K562 (cell line): ENCODE measurements around the gene VWA8.

ENCODE experiments used
- CHD2 ChIP-seq: IDR thresholded peaks from 2 replicates; pipeline ENCODE4 v1.6.1; 2011; ENCODE audit warnings: low read depth, low read length
- EP300 ChIP-seq: IDR thresholded peaks from 2 replicates; pipeline ENCODE4 v1.6.1; 2012; ENCODE audit warnings: low read length, improper control_type of control experiment
- GTF2F1 ChIP-seq: IDR thresholded peaks from 2 replicates; pipeline ENCODE4 v1.6.1; 2011; ENCODE audit warnings: low read depth, low read length, improper control_type of control experiment
- HDAC2 ChIP-seq: fragments of 450-650 bp; IDR thresholded peaks from 2 replicates; pipeline ENCODE4 v1.6.1; 2016; ENCODE audit warnings: mild to moderate bottlenecking
- JUNB ChIP-seq: fragments of 450-650 bp; formaldehyde crosslinking; conservative IDR thresholded peaks from 2 replicates; pipeline ENCODE4 v1.4.0; 2020; ENCODE audit warnings: mild to moderate bottlenecking
- MYC ChIP-seq, 2 experiments: fragments of 250-450 bp in 1 of 2; sonication (Bioruptor Pico) in 1 of 2; IDR thresholded peaks; 2 replicates each; pipeline versions ENCODE4 v1.5.1 to v1.6.1; 2012 to 2021; ENCODE audit warnings: low read depth in 2 of 2, borderline replicate concordance in 1 of 2, improper control_type of control experiment in 1 of 2, low read length in 1 of 2, mild to moderate bottlenecking in 1 of 2, moderate library complexity in 1 of 2
- NONO ChIP-seq, 2 experiments: fragments of 200-400 bp in 1 of 2; fragments of 450-650 bp in 1 of 2; formaldehyde crosslinking in 1 of 2; IDR thresholded peaks; 2 replicates each; pipeline ENCODE4 v1.6.1; 2017; ENCODE audit warnings: low read depth in 2 of 2, mild to moderate bottlenecking in 2 of 2, moderate library complexity in 2 of 2, low read length in 1 of 2
- TAF15 ChIP-seq: fragments of 200-400 bp; formaldehyde crosslinking; IDR thresholded peaks from 2 replicates; pipeline ENCODE4 v1.6.1; 2017; ENCODE audit warnings: mild to moderate bottlenecking, low read depth, low read length, moderate library complexity
- ZNF121 ChIP-seq: sonication (generic); formaldehyde crosslinking; conservative IDR thresholded peaks from 2 replicates; pipeline ENCODE4 v1.8.0; 2022; ENCODE audit warnings: missing genetic modification reagents
- ZNF41 ChIP-seq: fragments of 250-450 bp; sonication (Bioruptor Pico); conservative IDR thresholded peaks from 2 replicates; pipeline ENCODE4 v1.4.0; 2020; ENCODE audit warnings: mild to moderate bottlenecking
- ZNF778 ChIP-seq: fragments of 450-650 bp; formaldehyde crosslinking; IDR thresholded peaks from 2 replicates; pipeline ENCODE4 v1.4.0; 2020; ENCODE audit warnings: mild to moderate bottlenecking, moderate library complexity
- ZNF780A ChIP-seq: fragments of 250-450 bp; sonication (Bioruptor Pico); IDR thresholded peaks from 2 replicates; pipeline ENCODE4 v1.5.0; 2021; ENCODE audit warnings: mild to moderate bottlenecking
- TF ChIP-seq, protein P1 (sequence below), 3 experiments: IDR thresholded peaks in 2 of 3; conservative IDR thresholded peaks in 1 of 3; 2 replicates each; pipeline ENCODE4 v1.5.1; 2011 to 2012; ENCODE audit warnings: low read length in 3 of 3, mild to moderate bottlenecking in 3 of 3, control low read depth in 2 of 3, improper control_type of control experiment in 1 of 3, inconsistent platforms in 1 of 3, low read depth in 1 of 3, mixed read lengths in 1 of 3, moderate library complexity in 1 of 3; ENCODE audit not compliant: insufficient read depth in 2 of 3

DNA sequence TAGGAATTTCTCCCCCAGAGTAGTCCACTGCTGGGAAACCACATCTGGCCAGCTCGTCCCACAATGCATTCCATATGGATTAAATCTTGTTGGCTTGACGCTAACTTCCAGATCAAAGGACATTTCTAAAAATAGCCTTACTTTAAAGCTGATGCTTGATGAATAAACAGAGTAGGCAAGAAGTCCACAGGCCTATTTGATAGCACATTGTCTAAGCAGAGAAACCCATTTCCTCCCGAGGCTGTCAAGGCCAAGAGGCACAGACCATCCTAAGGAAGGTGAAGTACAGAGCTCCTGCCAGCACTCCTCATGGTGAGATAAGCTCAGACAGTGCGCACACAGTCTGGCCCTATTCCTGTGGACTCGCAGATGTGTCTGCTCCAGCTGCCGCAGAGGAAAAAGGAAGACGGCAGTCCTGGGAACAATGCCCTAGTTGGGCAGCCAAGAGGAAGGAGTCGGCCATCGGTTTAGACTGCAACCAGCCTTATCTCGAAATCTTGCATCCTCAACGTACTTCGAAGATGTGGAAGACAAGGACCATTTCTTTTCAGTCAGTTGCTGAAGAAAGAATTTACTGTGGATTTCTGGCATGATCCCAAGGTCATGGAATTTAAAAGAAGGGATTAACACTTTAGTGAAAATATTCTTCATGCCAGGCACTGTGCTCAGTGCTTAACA lies 346.8 kb downstream of the VWA8 start:
- no peak for TF ChIP-seq GTF2F1
- TF ChIP-seq ZNF780A (CRISPR knock-in tag): no peak
- TF ChIP-seq CHD2: no peak
- TF ChIP-seq ZNF121 (CRISPR knock-in tag): no peak
- TF ChIP-seq ZNF778 (CRISPR knock-in tag): no peak
- TF ChIP-seq, protein P1, sequence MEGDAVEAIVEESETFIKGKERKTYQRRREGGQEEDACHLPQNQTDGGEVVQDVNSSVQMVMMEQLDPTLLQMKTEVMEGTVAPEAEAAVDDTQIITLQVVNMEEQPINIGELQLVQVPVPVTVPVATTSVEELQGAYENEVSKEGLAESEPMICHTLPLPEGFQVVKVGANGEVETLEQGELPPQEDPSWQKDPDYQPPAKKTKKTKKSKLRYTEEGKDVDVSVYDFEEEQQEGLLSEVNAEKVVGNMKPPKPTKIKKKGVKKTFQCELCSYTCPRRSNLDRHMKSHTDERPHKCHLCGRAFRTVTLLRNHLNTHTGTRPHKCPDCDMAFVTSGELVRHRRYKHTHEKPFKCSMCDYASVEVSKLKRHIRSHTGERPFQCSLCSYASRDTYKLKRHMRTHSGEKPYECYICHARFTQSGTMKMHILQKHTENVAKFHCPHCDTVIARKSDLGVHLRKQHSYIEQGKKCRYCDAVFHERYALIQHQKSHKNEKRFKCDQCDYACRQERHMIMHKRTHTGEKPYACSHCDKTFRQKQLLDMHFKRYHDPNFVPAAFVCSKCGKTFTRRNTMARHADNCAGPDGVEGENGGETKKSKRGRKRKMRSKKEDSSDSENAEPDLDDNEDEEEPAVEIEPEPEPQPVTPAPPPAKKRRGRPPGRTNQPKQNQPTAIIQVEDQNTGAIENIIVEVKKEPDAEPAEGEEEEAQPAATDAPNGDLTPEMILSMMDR (IDR thresholded peaks at IDR 0.05 in 2 of 3, conservative IDR thresholded peaks at IDR 0.05 in 1 of 3; ENCODE audit: insufficient read depth in 2 of 3, low read depth in 1 of 3, low read length in 3 of 3): no peak
- TF ChIP-seq ZNF41: no peak
- TF ChIP-seq TAF15: no peak
- no peak for TF ChIP-seq HDAC2
- no peak for TF ChIP-seq EP300
- TF ChIP-seq JUNB (CRISPR knock-in tag): no peak
- TF ChIP-seq NONO (IDR thresholded peaks at IDR 0.05; ENCODE audit: low read depth in 2 of 2, low read length in 1 of 2): no peak
- no peak for TF ChIP-seq MYC (IDR thresholded peaks at IDR 0.05; ENCODE audit: low read depth, low read length)
- TF ChIP-seq MYC (CRISPR knock-in tag; IDR thresholded peaks at IDR 0.05; ENCODE audit: borderline replicate concordance, low read depth): no peak
